HepG2 (cell line): ENCODE results near the gene PTPN13.

ENCODE experiments used
- KLF13 ChIP-seq: sonication (generic); formaldehyde crosslinking; IDR thresholded peaks from 2 replicates; pipeline ENCODE4 v1.4.0; 2020; ENCODE audit warnings: mild to moderate bottlenecking, missing genetic modification reagents
- KLF9 ChIP-seq: IDR thresholded peaks from 2 replicates; pipeline ENCODE4 v1.6.1; 2016; ENCODE audit warnings: low read depth
- MZF1 ChIP-seq: sonication (generic); formaldehyde crosslinking; IDR thresholded peaks from 2 replicates; pipeline ENCODE4 v1.8.1; 2023; ENCODE audit warnings: mild to moderate bottlenecking, missing genetic modification reagents, borderline replicate concordance
- RFX5 ChIP-seq: IDR thresholded peaks from 2 replicates; pipeline ENCODE4 v1.6.1; 2011; ENCODE audit warnings: low read depth, low read length, improper control_type of control experiment
- SNRNP70 ChIP-seq: fragments of 200-400 bp; formaldehyde crosslinking; IDR thresholded peaks from 2 replicates; pipeline ENCODE4 v1.6.1; 2017; ENCODE audit warnings: mild to moderate bottlenecking, low read depth, low read length, moderate library complexity
- ZBTB33 ChIP-seq: sonication (generic); formaldehyde crosslinking; IDR thresholded peaks from 2 replicates; pipeline ENCODE4 v1.4.0; 2020; ENCODE audit warnings: missing genetic modification reagents

GRCh38 chr4:86833615-86834014, 239.5 kb downstream of the PTPN13 start:
- TF ChIP-seq SNRNP70, result no peak
- no peak for TF ChIP-seq RFX5
- no peak for TF ChIP-seq KLF13 (CRISPR knock-in tag)
- no peak for TF ChIP-seq MZF1 (CRISPR knock-in tag)
- TF ChIP-seq KLF9, result no peak
- TF ChIP-seq ZBTB33, result no peak
